GM12878 (cell line): ENCODE measurements around the gene DNASE1L1. TPM values are rescaled to one million over a fixed set of nuclear protein-coding genes. Genes with fewer than 3 reads are reported as not detected.

Source experiments
- ATAC-seq: fragments of 200-7000 bp; cut with Tn5 transposase; 3 replicates; pipeline ENCODE4 v1.9.1; 2020; ENCODE audit warnings: mild to moderate bottlenecking, moderate library complexity
- BruUV-seq: library from RNA; stranded (reverse); fragments of 400-500 nt; replicated peaks from 2 replicates; lab custom pipeline; 2021; lab: Mats Ljungman, UMichigan
- CTCF ChIA-PET: fragments of 300-600 bp; sonication (Branson Sonifier 250); formaldehyde crosslinking; extraction: SDS; loops from one replicate; lab custom pipeline; 2021; ENCODE audit warnings: inconsistent platforms; lab: Yijun Ruan, JAX
- POLR2A ChIA-PET: fragments of 350-600 bp; formaldehyde crosslinking; extraction: SDS; loops from one replicate; lab custom pipeline; 2021; ENCODE audit warnings: inconsistent platforms; lab: Charles Lee
- RAD21 ChIA-PET: fragments of 300-600 bp; sonication (Branson Sonifier 250); formaldehyde crosslinking; loops from one replicate; lab custom pipeline; 2023; ENCODE audit warnings: antibody characterized with exemption; ENCODE audit not compliant: unreplicated experiment; lab: Charles Lee
- SMC1A ChIA-PET: fragments of 300-600 bp; sonication (Branson Sonifier 250); formaldehyde crosslinking; loops from one replicate; lab custom pipeline; 2023; ENCODE audit not compliant: unreplicated experiment, uncharacterized antibody; lab: Charles Lee
- DNase-seq: peaks from one replicate; pipeline ENCODE4 v3.0.0-alpha.2; 2011; ENCODE audit warnings: low read depth, low spot score
- FAIRE-seq: peaks from 3 replicates; lab custom pipeline; 2011; peaks lifted over from hg19 to GRCh38; lab: Jason Lieb, UNC
- H2AFZ ChIP-seq: 2 replicates; pipeline ENCODE4 v1.6.0; 2011; ENCODE audit warnings: low read depth, low read length, control low read depth; ENCODE audit not compliant: control insufficient read depth
- H3K27ac ChIP-seq: 2 replicates; pipeline ENCODE4 v1.5.1; 2011; ENCODE audit warnings: control low read depth; ENCODE audit not compliant: control insufficient read depth, insufficient read depth
- H3K27me3 ChIP-seq, 2 experiments: replicated peaks in 1 of 2; 2 replicates each; pipeline versions ENCODE4 v1.6.0 to v1.6.1; 2011; ENCODE audit warnings: low read length in 1 of 2; ENCODE audit not compliant: control insufficient read depth in 2 of 2, insufficient read depth in 2 of 2
- H3K36me3 ChIP-seq, 2 experiments: 2 replicates each; pipeline ENCODE4 v1.5.1; 2011; ENCODE audit warnings: low read length in 1 of 2; ENCODE audit not compliant: control insufficient read depth in 2 of 2, insufficient read depth in 2 of 2
- H3K4me1 ChIP-seq: 2 replicates; pipeline ENCODE4 v1.6.1; 2011; ENCODE audit warnings: mild to moderate bottlenecking, low read length, moderate library complexity, mixed read lengths; ENCODE audit not compliant: control insufficient read depth, insufficient read depth
- H3K4me2 ChIP-seq: 2 replicates; pipeline ENCODE4 v1.6.0; 2011; ENCODE audit warnings: control low read depth; ENCODE audit not compliant: control insufficient read depth, insufficient read depth
- H3K4me3 ChIP-seq: fragments of 200-600 bp; sonication (generic); 2 replicates; pipeline ENCODE4 v1.5.1; 2016
- H3K79me2 ChIP-seq: 2 replicates; pipeline ENCODE4 v1.6.0; 2011; ENCODE audit warnings: low read length; ENCODE audit not compliant: control insufficient read depth, insufficient read depth
- H3K9ac ChIP-seq: 2 replicates; pipeline ENCODE4 v1.8.0; 2011; ENCODE audit warnings: low read length, control low read depth, mixed read lengths; ENCODE audit not compliant: control insufficient read depth, insufficient read depth
- H3K9me3 ChIP-seq: replicated peaks from 3 replicates; pipeline ENCODE4 v1.5.1; 2011; ENCODE audit warnings: mild to moderate bottlenecking, low read length; ENCODE audit not compliant: control insufficient read depth, insufficient read depth
- H4K20me1 ChIP-seq: 2 replicates; pipeline ENCODE4 v1.6.0; 2011; ENCODE audit not compliant: control insufficient read depth, insufficient read depth
- ATF2 ChIP-seq: IDR thresholded peaks from 2 replicates; pipeline ENCODE4 v1.6.1; 2012; ENCODE audit warnings: low read length, inconsistent platforms
- CHD4 ChIP-seq: fragments of 200-600 bp; sonication (generic); IDR thresholded peaks from 2 replicates; pipeline ENCODE4 v1.6.1; 2016; ENCODE audit warnings: mild to moderate bottlenecking
- HSF1 ChIP-seq: fragments of 150-350 bp; IDR thresholded peaks from 2 replicates; pipeline ENCODE4 v1.6.1; 2014; ENCODE audit warnings: mild to moderate bottlenecking, low read depth, low read length
- NKRF ChIP-seq: fragments of 450-650 bp; conservative IDR thresholded peaks from 2 replicates; pipeline ENCODE4 v1.6.1; 2017; ENCODE audit warnings: mild to moderate bottlenecking, moderate library complexity
- RAD21 ChIP-seq: IDR thresholded peaks from 2 replicates; pipeline ENCODE4 v1.6.1; 2011; ENCODE audit warnings: mild to moderate bottlenecking, low read depth, low read length, moderate library complexity; ENCODE audit not compliant: insufficient read depth
- SIX5 ChIP-seq: IDR thresholded peaks from 2 replicates; pipeline ENCODE4 v1.6.1; 2011; ENCODE audit warnings: mild to moderate bottlenecking, low read depth, low read length, moderate library complexity; ENCODE audit not compliant: severe bottlenecking
- SMARCA5 ChIP-seq: fragments of 450-650 bp; IDR thresholded peaks from 2 replicates; pipeline ENCODE4 v1.6.1; 2017; ENCODE audit warnings: mild to moderate bottlenecking
- SMC3 ChIP-seq: IDR thresholded peaks from 2 replicates; pipeline ENCODE4 v1.6.1; 2011; ENCODE audit warnings: low read length, improper control_type of control experiment, borderline replicate concordance
- SREBF2 ChIP-seq: IDR thresholded peaks from 2 replicates; pipeline ENCODE4 v1.6.1; 2012; ENCODE audit warnings: mild to moderate bottlenecking, low read length
- STAT3 ChIP-seq: IDR thresholded peaks from 2 replicates; pipeline ENCODE4 v1.6.1; 2011; ENCODE audit warnings: low read depth, low read length, improper control_type of control experiment
- whole genome bisulfite sequencing: methylation state at CpG from one replicate; pipeline ENCODE4 v1.1.6; 2016; ENCODE audit warnings: low lambda C conversion rate; ENCODE audit not compliant: insufficient replicate concordance, insufficient coverage; ENCODE audit errors: missing lambda C conversion rate; 5-methylcytosine and 5-hydroxymethylcytosine counted together
- in situ Hi-C: fragments of 300-500 bp; cut with MboI; formaldehyde crosslinking; loops from 9 replicates; pipeline ENCODE4 v1.14.3; 2018; ENCODE audit warnings: mixed read lengths
- intact Hi-C: fragments of 100-400 bp; cut with micrococcal nuclease; formaldehyde crosslinking; loops from one replicate; pipeline ENCODE4 v1.14.2; 2022; ENCODE audit not compliant: unreplicated experiment
- polyA plus RNA-seq, 11 experiments: library from polyadenylated mRNA; depleted of rRNA in 4 of 11; unstranded in 6 of 11; stranded (reverse) in 5 of 11; fragments of >200 nt; fragmentation: Nextera tagmentation in 4 of 11; fragmentation: Illumina TruSeq in 1 of 11; extraction: Ambion mirVana in 4 of 11; extraction: Trizol in 1 of 11; gene quantifications; 1 replicate in 1 of 11; 2 replicates in 10 of 11; pipeline versions ENCODE4 v1.2.1 to v1.2.3, GENCODE V29; 2011 to 2016; ENCODE audit warnings: inconsistent platforms in 2 of 11, missing spikeins in 2 of 11, low read depth in 1 of 11
- total RNA-seq, 4 experiments: library from RNA; depleted of rRNA in 3 of 4; stranded (reverse); fragments of >200 nt in 3 of 4; fragmentation: Illumina TruSeq in 1 of 4; extraction: Trizol in 1 of 4; gene quantifications; 2 replicates each; pipeline versions ENCODE4 v1.2.1 to v1.2.3, GENCODE V29; 2013 to 2021

Gene DNASE1L1
- total and polyA plus RNA-seq, 10 of the 15 experiments (the other 5 are each of a cell fraction or from before 2014, with no cell fraction given): 0.60 to 22.7 (median 6.8) TPM

- FAIRE-seq (no peak), DNase-seq (no peak), ATAC-seq (no peak)
- TF ChIP-seq SREBF2: no peak
- TF ChIP-seq ATF2: no peak
- no peak for TF ChIP-seq SMC3
- no peaks in the 10 kb centered on the region for H3K79me2 ChIP-seq
- no peaks in the 10 kb centered on the region; the same call in 2 of the 3 replicates for H3K9me3 ChIP-seq
- H3K4me2 ChIP-seq: no peak overlapping the region
- no peak overlapping the region for H2AFZ ChIP-seq
- H4K20me1 ChIP-seq: no peaks in the 10 kb centered on the region
- BruUV-seq: no TSS peak
- peaks cover 4 to 50% of the 10 kb centered on the region in 2 experiments; a peak in 3 of 4 replicates for H3K36me3 ChIP-seq
- H3K27me3 ChIP-seq: no peaks in the 10 kb centered on the region
- SMC1A ChIA-PET: no interaction called here
- 87% methylated on average over 11 of the region's 11 CpGs for WGBS
- intact Hi-C loops: no loop called here
- H3K27ac ChIP-seq: no peak overlapping the region
- POLR2A ChIA-PET: no interaction called here
- CTCF ChIA-PET: no interaction called here
- H3K4me3 ChIP-seq: no peak overlapping the region
- H3K4me1 ChIP-seq: no peaks in the 10 kb centered on the region
- RAD21 ChIA-PET: no interaction called here
- H3K9ac ChIP-seq: no peak overlapping the region
- in situ Hi-C loops: no loop called here
Measured at GRCh38 chrX:154358011-154358410, 51.0 kb downstream of the DNASE1L1 start.

GRCh38 chrX:154357205-154357604 lies 51.8 kb downstream of the DNASE1L1 start:
- CTCF ChIA-PET: no interaction called here
- Histone ChIP-seq H3K36me3 (peaks cover 0 to 54% of the 10 kb centered on the region in 2 experiments; a peak in 2 of 4 replicates), H3K79me2 (no peaks in the 10 kb centered on the region), H2AFZ (no peak overlapping the region), H3K27ac (no peak overlapping the region), H3K4me3 (no peak overlapping the region), H3K27me3 (no peaks in the 10 kb centered on the region), H4K20me1 (no peaks in the 10 kb centered on the region), H3K9me3 (no peaks in the 10 kb centered on the region; the same call in 2 of the 3 replicates), H3K4me2 (no peak overlapping the region), H3K4me1 (no peaks in the 10 kb centered on the region), H3K9ac (no peak overlapping the region)
- POLR2A ChIA-PET: no interaction called here
- intact Hi-C loops (no loop called here), in situ Hi-C loops (no loop called here)
- RAD21 ChIA-PET: no interaction called here
- BruUV-seq: no TSS peak
- SMC1A ChIA-PET: no interaction called here
- ATAC-seq (no peak), FAIRE-seq (no peak), DNase-seq (no peak)
- TF ChIP-seq STAT3 (no peak), SIX5 (no peak), SMARCA5 (no peak), NKRF (no peak), CHD4 (no peak), RAD21 (no peak), HSF1 (no peak)
- 93% methylated on average over 23 of the region's 27 CpGs for WGBS
